Stimulated activated memory B cell treated with anti-CD40 and anti-IgM and Interleukin-4, amounts not matched to agents 10 μg/mL and 1 μg/mL and 100 μg/mL, for 72 hours (primary cell): Measurements from ENCODE around the gene APOL3.
"Not testable (repeated sequence)": the region's sequence is repeated elsewhere in the genome, so short reads cannot be mapped to it uniquely, and the experiment has no call there.

Source experiments
- ATAC-seq: fragments of 150-1000 bp; cut with Tn5 transposase; 2 replicates; pipeline ENCODE4 v1.10.0; 2021
- H3K27ac Mint-ChIP-seq: one replicate; pipeline ENCODE4 v1.8.0; 2022; ENCODE audit warnings: mild to moderate bottlenecking, mixed read lengths
- H3K27me3 Mint-ChIP-seq: one replicate; pipeline ENCODE4 v1.8.0; 2022; ENCODE audit warnings: mixed read lengths
- H3K36me3 Mint-ChIP-seq: one replicate; pipeline ENCODE4 v1.8.0; 2022; ENCODE audit warnings: mixed read lengths
- H3K4me1 Mint-ChIP-seq: one replicate; pipeline ENCODE4 v1.8.0; 2022; ENCODE audit warnings: mixed read lengths
- H3K4me3 Mint-ChIP-seq: one replicate; pipeline ENCODE4 v1.8.0; 2022; ENCODE audit warnings: mild to moderate bottlenecking, moderate library complexity, mixed read lengths
- H3K9me3 Mint-ChIP-seq: one replicate; pipeline ENCODE4 v1.8.0; 2022; ENCODE audit warnings: mixed read lengths

The APOL3 gene

GRCh38 chr22:36113121-36113520 is 47.4 kb downstream of the APOL3 start:
- Mint-ChIP-seq H3K27ac (no peak overlapping the region), H3K4me3 (no peak overlapping the region), H3K4me1 (no peaks in the 10 kb centered on the region), H3K27me3 (peaks cover 20% of the 10 kb centered on the region), H3K36me3 (no peaks in the 10 kb centered on the region), H3K9me3 (no peaks in the 10 kb centered on the region)
- no peak for ATAC-seq

- Mint-ChIP-seq H3K36me3 (no peaks in the 10 kb centered on the region), H3K4me3 (no peak overlapping the region), H3K4me1 (peaks cover 6% of the 10 kb centered on the region), H3K9me3 (no peaks in the 10 kb centered on the region), H3K27me3 (peaks cover 20% of the 10 kb centered on the region), H3K27ac (no peak overlapping the region)
- ATAC-seq: no peak
Observed at GRCh38 chr22:36111316-36111715, 49.2 kb downstream of the APOL3 start.

DNA sequence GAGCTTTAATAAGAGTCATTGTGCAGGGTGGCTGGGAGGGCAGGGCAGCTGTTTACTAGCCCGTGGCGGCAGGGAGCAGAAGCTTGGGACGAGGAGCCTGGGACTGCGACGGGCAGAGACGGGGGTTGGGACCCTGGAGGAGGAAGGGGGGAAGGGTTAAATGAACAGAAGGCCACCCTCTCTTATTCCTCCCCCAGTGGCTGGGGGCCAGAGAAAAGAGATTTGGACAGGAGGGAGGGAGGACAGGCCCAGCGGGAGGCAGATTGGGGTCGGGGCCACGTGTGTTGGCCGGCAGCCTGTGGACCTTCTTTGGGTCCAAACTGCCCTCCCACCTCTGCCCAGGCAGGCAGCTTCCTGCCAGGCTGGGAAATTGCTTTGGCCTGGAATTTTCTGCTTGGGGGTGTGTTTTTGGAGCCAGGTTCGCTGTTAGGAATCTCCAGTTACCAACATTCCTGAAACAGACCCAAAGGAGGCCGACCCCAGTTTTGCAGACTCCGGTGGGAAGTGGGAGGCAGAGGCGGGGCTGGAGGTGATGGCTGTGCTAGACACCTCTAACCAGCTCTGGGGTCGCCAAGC is 50.2 kb downstream of the APOL3 start:
- H3K9me3 Mint-ChIP-seq: no peaks in the 10 kb centered on the region
- ATAC-seq: no peak
- H3K4me1 Mint-ChIP-seq: peaks cover 6% of the 10 kb centered on the region
- no peaks in the 10 kb centered on the region for H3K36me3 Mint-ChIP-seq
- H3K4me3 Mint-ChIP-seq: no peak overlapping the region
- no peak overlapping the region for H3K27ac Mint-ChIP-seq
- peaks cover 20% of the 10 kb centered on the region for H3K27me3 Mint-ChIP-seq

DNA sequence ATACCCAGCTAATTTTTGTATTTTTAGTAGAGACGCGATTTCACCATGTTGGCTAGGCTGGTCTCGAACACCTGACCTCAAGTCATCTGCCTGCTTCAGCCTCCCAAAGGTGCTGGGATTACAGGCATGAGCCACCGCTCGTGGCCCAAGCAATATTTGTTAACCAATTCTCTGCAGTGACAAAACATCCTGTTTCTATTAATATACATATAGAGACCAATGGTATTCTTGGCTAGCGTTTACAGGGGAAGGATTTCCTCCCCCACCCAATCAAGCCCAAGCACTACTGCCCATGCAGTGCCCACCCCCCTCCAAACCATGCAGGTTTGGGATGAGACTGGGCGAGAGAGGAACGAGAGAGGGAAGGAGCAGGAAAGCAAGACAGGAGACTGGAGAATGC is 53.1 kb downstream of the APOL3 start:
- H3K27me3 Mint-ChIP-seq: peaks cover 30% of the 10 kb centered on the region
- H3K4me3 Mint-ChIP-seq: no peak overlapping the region
- no peaks in the 10 kb centered on the region for H3K36me3 Mint-ChIP-seq
- H3K4me1 Mint-ChIP-seq: peaks cover 19% of the 10 kb centered on the region
- ATAC-seq: no peak
- no peak overlapping the region for H3K27ac Mint-ChIP-seq
- H3K9me3 Mint-ChIP-seq: no peaks in the 10 kb centered on the region

- H3K9me3 Mint-ChIP-seq: no peaks in the 10 kb centered on the region
- no peak overlapping the region for H3K27ac Mint-ChIP-seq
- H3K4me3 Mint-ChIP-seq: no peak overlapping the region
- no peak for ATAC-seq
- H3K4me1 Mint-ChIP-seq: peaks cover 19% of the 10 kb centered on the region
- H3K36me3 Mint-ChIP-seq: no peaks in the 10 kb centered on the region
- H3K27me3 Mint-ChIP-seq: peaks cover 30% of the 10 kb centered on the region
Observed at GRCh38 chr22:36106910-36107309, 53.6 kb downstream of the APOL3 start.

GRCh38 chr22:36104988-36105387 is 55.6 kb downstream of the APOL3 start:
- Mint-ChIP-seq H3K27me3 (peaks cover 25% of the 10 kb centered on the region), H3K9me3 (no peaks in the 10 kb centered on the region)

GRCh38 chr22:36104435-36104834 is 56.1 kb downstream of the APOL3 start:
- no peaks in the 10 kb centered on the region for H3K36me3 Mint-ChIP-seq
- no peaks in the 10 kb centered on the region for H3K9me3 Mint-ChIP-seq
- H3K4me1 Mint-ChIP-seq: peaks cover 19% of the 10 kb centered on the region

More at GRCh38 chr22:36104988-36105387, 55.6 kb downstream of the APOL3 start:
- H3K27ac Mint-ChIP-seq: no peak overlapping the region
- H3K4me1 Mint-ChIP-seq: peaks cover 19% of the 10 kb centered on the region
- no peaks in the 10 kb centered on the region for H3K36me3 Mint-ChIP-seq
- ATAC-seq: no peak
- H3K4me3 Mint-ChIP-seq: no peak overlapping the region

DNA sequence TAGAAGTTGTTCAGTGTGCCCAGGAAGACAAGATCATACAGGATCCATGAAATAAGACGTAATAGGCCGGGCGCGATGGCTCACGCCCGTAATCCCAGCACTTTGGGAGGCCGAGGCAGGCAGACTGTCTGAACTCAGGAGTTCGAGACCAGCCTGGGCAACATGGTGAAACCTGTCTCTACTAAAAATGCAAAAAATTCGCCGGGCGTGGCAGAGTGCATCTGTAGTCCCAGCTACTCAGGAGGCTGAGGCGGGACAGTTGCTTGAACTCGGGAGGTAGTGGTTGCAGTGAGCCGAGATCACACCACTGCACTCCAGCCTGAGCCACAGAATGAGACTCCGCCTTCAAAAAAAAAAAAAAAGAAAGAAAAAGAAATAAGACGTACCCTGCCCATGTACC is 56.7 kb downstream of the APOL3 start:
- H3K4me3 Mint-ChIP-seq: no peak overlapping the region
- H3K27me3 Mint-ChIP-seq: peaks cover 20% of the 10 kb centered on the region
- no peaks in the 10 kb centered on the region for H3K36me3 Mint-ChIP-seq
- no peak overlapping the region for H3K27ac Mint-ChIP-seq
- peaks cover 19% of the 10 kb centered on the region for H3K4me1 Mint-ChIP-seq
- H3K9me3 Mint-ChIP-seq: no peaks in the 10 kb centered on the region
- no peak for ATAC-seq

More at GRCh38 chr22:36104435-36104834, 56.1 kb downstream of the APOL3 start:
- Mint-ChIP-seq H3K4me3 (no peak overlapping the region), H3K27me3 (peaks cover 20% of the 10 kb centered on the region), H3K27ac (no peak overlapping the region)
- ATAC-seq: no peak

DNA sequence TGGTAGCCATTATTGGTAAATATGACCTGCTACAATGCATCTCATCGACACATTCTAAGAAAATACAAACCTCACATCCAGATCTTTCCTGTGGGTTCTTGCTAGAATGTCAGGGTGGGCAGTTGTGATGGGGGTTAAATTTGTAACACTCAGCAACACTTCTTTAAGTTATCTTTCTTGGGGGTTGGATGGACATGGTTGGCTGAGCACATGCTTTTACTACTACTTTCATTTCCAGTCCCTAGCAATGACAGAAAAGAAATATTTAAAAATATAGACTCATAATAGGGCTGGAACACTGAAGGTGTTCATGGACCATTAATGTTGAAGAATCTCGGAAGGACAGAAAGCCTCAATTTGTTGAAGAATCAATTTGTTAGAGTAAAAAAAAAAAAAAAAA is 57.6 kb downstream of the APOL3 start:
- no peaks in the 10 kb centered on the region for H3K36me3 Mint-ChIP-seq
- H3K27me3 Mint-ChIP-seq: peaks cover 20% of the 10 kb centered on the region
- no peak for ATAC-seq
- no peak overlapping the region for H3K4me3 Mint-ChIP-seq
- no peaks in the 10 kb centered on the region for H3K9me3 Mint-ChIP-seq
- no peak overlapping the region for H3K27ac Mint-ChIP-seq
- peaks cover 19% of the 10 kb centered on the region for H3K4me1 Mint-ChIP-seq

GRCh38 chr22:36101756-36102155 is 58.8 kb downstream of the APOL3 start:
- no peak overlapping the region for H3K27ac Mint-ChIP-seq
- H3K4me3 Mint-ChIP-seq: no peak overlapping the region
- peaks cover 13% of the 10 kb centered on the region for H3K4me1 Mint-ChIP-seq
- ATAC-seq: no peak
- H3K27me3 Mint-ChIP-seq: peaks cover 29% of the 10 kb centered on the region
- no peaks in the 10 kb centered on the region for H3K9me3 Mint-ChIP-seq
- H3K36me3 Mint-ChIP-seq: no peaks in the 10 kb centered on the region

DNA sequence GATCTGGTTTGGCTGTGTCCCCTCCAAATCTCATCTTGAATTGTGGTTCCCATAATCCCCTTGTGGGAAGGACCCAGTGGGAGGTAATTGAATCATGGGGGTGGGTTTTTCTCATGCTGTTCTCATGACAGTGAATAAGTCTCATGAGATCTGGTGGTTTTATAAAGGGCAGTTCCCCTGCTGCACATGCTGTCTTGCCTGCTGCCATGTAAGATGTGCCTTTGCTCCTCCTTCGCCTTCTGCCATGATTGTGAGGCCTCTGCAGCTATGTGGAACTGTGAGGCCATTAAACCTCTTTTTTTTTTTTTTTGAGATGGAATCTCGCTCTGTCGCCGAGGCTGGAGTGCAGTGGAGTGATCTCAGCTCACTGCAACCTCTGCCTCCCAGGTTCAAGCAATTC is 59.6 kb downstream of the APOL3 start:
- not testable (repeated sequence) for H3K4me3 Mint-ChIP-seq, H3K27ac Mint-ChIP-seq, ATAC-seq, H3K9me3 Mint-ChIP-seq, H3K36me3 Mint-ChIP-seq
- peaks cover 29% of the 10 kb centered on the region for H3K27me3 Mint-ChIP-seq
- H3K4me1 Mint-ChIP-seq: peaks cover 13% of the 10 kb centered on the region

DNA sequence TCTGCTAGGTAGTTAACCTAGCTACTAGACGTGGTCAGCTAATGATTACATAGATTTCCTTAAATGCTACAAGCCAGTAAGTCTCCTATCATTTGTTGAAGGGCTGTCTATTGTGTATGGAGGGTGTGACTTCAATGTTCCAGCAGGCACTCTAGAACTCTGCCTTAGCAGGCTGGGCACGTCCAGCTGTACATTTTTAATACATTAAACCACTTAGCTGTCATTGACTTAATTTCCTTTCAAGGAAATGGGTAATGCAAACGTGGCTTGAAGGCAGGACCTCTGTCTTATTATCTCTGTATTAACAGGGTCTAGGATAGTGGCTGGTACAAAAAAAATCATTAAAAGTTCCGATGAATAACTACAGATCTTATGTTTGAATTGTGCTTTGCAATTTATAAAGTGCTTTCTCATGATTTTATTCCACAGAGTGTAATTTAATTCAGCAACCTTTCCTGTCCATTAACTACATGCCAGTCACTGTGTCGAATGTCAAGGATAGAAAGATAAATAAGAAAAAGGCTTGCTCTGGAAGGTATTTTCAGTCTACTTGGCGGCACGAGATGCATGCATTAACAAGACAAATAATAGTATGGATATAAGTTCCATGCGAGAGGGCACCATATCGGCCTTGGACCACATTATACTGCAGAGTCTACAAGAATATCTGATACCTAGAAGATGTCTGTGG is 60.3 kb downstream of the APOL3 start:
- Mint-ChIP-seq H3K9me3 (no peaks in the 10 kb centered on the region), H3K27me3 (peaks cover 29% of the 10 kb centered on the region), H3K27ac (no peak overlapping the region), H3K4me3 (no peak overlapping the region), H3K4me1 (peaks cover 13% of the 10 kb centered on the region), H3K36me3 (no peaks in the 10 kb centered on the region)
- ATAC-seq: no peak

DNA sequence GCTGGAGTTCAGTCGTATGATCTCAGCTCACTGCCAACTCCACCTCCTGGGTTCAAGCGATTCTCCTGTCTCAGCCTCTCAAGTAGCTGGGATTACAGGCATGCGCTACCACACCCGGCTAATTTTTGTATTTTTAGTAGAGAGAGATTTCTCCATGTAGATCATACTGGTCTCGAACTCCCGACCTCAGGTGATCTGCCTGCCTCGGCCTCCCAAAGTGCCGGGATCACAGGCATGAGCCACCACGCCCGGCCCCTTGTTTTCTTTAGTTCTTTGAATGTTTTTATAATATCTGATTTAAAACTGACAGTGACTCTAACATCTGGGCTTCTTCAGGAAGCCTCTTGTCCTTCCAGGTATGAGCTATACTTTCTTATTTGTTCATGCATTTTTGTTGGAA is 61.0 kb downstream of the APOL3 start:
- not testable (repeated sequence) for H3K9me3 Mint-ChIP-seq, H3K27ac Mint-ChIP-seq

GRCh38 chr22:36097880-36098279 is 62.7 kb downstream of the APOL3 start:
- H3K4me1 Mint-ChIP-seq: peaks cover 3% of the 10 kb centered on the region
- H3K4me3 Mint-ChIP-seq: no peak overlapping the region
- no peak overlapping the region for H3K27ac Mint-ChIP-seq
- H3K36me3 Mint-ChIP-seq: no peaks in the 10 kb centered on the region
- H3K9me3 Mint-ChIP-seq: no peaks in the 10 kb centered on the region
- peaks cover 33% of the 10 kb centered on the region for H3K27me3 Mint-ChIP-seq
- ATAC-seq: no peak

More for the DNA sequence above, 61.0 kb downstream of the APOL3 start:
- not testable (repeated sequence) for ATAC-seq, H3K4me3 Mint-ChIP-seq, H3K36me3 Mint-ChIP-seq
- Mint-ChIP-seq H3K27me3 (peaks cover 32% of the 10 kb centered on the region), H3K4me1 (peaks cover 13% of the 10 kb centered on the region)

DNA sequence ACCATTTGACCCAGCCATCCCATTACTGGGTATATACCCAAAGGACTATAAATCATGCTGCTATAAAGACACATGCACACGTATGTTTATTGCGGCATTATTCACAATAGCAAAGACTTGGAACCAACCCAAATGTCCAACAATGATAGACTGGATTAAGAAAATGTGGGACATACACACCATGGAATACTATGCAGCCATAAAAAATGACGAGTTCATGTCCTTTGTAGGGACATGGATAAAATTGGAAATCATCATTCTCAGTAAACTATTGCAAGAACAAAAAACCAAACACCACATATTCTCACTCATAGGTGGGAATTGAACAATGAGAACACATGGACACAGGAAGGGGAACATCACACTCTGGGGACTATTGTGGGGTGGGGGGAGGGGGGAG is 69.8 kb downstream of the APOL3 start:
- H3K27me3 Mint-ChIP-seq: peaks cover 30% of the 10 kb centered on the region
- not testable (repeated sequence) for ATAC-seq, H3K4me3 Mint-ChIP-seq, H3K9me3 Mint-ChIP-seq, H3K27ac Mint-ChIP-seq, H3K4me1 Mint-ChIP-seq, H3K36me3 Mint-ChIP-seq
